Measurements from ENCODE around the gene PVALEF.
A peak's percentile ranks its signal among the peaks of the same experiment; 100 is the strongest.

Gene PVALEF

DNA sequence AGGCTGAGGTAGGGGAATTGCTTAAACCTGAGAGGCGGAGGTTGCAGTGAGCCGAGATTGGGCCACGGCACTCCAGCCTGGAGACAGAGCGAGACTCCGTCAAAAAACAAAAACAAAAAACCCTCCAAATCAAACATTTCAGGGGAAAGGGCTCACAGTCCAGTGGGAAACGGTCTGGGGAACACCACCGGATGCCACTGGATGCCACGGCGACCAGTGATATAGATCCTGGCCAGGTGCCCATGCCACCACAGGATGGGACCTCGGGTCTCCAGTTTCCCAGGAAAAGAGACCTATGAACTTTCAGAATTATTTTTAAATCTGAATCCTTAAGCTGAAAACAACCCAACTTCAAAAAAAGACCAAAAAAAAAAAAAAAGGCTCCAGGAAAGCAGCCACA is 45.2 kb downstream of the PVALEF start:
- H2BK5ac ChIP-seq (ENCODE audit: low read length): no peak overlapping the region
- no peak overlapping the region for H3K27ac ChIP-seq (replicated peaks; ENCODE audit: low read length)
- no CpG with 5 or more reads among the region's 10 CpGs for WGBS, 2 donors (ENCODE audit: extremely low coverage in 2 of 2, insufficient read length in 2 of 2, insufficient replicate concordance in 1 of 2)
- no peak overlapping the region for H3K4ac ChIP-seq (ENCODE audit: low read length)
- no peak overlapping the region for H2AFZ ChIP-seq (ENCODE audit: low read length)
- H3K4me3 ChIP-seq (ENCODE audit: low read length in 2 of 2): no peak overlapping the region
- no peak overlapping the region for H4K8ac ChIP-seq (ENCODE audit: low read depth, low read length)
- peaks cover 10% of the 10 kb centered on the region for H3K79me1 ChIP-seq (ENCODE audit: low read depth, low read length)
- H3K4me2 ChIP-seq (ENCODE audit: insufficient read depth, low read length, poor library complexity, severe bottlenecking): no peak overlapping the region
- no peak overlapping the region for H3K14ac ChIP-seq (ENCODE audit: low read length)
- H3K9ac ChIP-seq (ENCODE audit: low read depth, low read length, poor library complexity): no peak overlapping the region
- no peak overlapping the region for H2BK15ac ChIP-seq (ENCODE audit: low read length)
- peaks cover 11 to 33% of the 10 kb centered on the region in 2 donors for H3K36me3 ChIP-seq (replicated peaks in 1 of 2; ENCODE audit: control insufficient read depth in 2 of 2, insufficient read depth in 2 of 2, low read length in 2 of 2)
- no peak for DNase-seq (ENCODE audit: low spot score)
- H2BK120ac ChIP-seq (ENCODE audit: low read depth, low read length): no peak overlapping the region
- no peak overlapping the region for H2BK12ac ChIP-seq (ENCODE audit: low read length)
- H3K18ac ChIP-seq (ENCODE audit: low read length): no peak overlapping the region
- no peak overlapping the region for H2AK5ac ChIP-seq (ENCODE audit: low read depth, low read length)
- H3K27me3 ChIP-seq (ENCODE audit: control insufficient read depth in 3 of 3, insufficient read depth in 3 of 3, low read depth in 1 of 3, low read length in 3 of 3): no peaks in the 10 kb centered on the region
- no peak overlapping the region for H4K91ac ChIP-seq (ENCODE audit: low read depth, low read length, poor library complexity)
- no peak overlapping the region for H3K23ac ChIP-seq (ENCODE audit: low read depth, low read length, poor library complexity)
- H3K9me3 ChIP-seq (replicated peaks in 1 of 2; ENCODE audit: control insufficient read depth in 2 of 2, insufficient read depth in 1 of 2, low read depth in 1 of 2, low read length in 2 of 2): peaks cover 0 to 5% of the 10 kb centered on the region in 2 donors
- no peaks in the 10 kb centered on the region for H3K4me1 ChIP-seq (ENCODE audit: control insufficient read depth in 2 of 2, insufficient read depth in 1 of 2, low read depth in 1 of 2, low read length in 2 of 2)

DNA sequence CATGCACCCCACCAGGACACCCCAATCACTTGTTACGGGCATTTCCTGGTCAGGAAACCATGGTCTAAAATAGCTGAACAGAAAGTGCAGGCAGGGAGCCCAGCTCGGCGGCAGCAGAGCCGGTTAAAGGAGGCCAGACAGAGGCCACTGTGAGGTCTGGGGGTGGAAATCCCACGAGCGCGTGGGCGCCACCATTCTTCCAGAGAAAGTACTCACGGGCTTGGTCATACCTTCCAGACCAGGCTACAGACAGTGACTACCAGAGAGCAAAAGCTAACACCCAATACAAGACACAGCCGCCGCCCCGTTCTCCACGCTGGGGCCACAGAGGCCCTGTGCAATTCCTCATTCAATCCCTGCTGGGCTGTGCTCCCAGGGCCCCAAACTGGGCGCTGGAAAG is 45.6 kb downstream of the PVALEF start:
- Histone ChIP-seq H3K4ac (ENCODE audit: low read length) (no peak overlapping the region), H3K27me3 (ENCODE audit: control insufficient read depth in 3 of 3, insufficient read depth in 3 of 3, low read depth in 1 of 3, low read length in 3 of 3) (no peaks in the 10 kb centered on the region), H3K27ac (replicated peaks; ENCODE audit: low read length) (no peak overlapping the region), H3K4me3 (ENCODE audit: low read length in 2 of 2) (no peak overlapping the region), H3K4me1 (ENCODE audit: control insufficient read depth in 2 of 2, insufficient read depth in 1 of 2, low read depth in 1 of 2, low read length in 2 of 2) (no peaks in the 10 kb centered on the region), H2AK5ac (ENCODE audit: low read depth, low read length) (peak overlapping the region; percentile 2), H4K91ac (ENCODE audit: low read depth, low read length, poor library complexity) (no peak overlapping the region), H2BK5ac (ENCODE audit: low read length) (no peak overlapping the region), H3K79me1 (ENCODE audit: low read depth, low read length) (peaks cover 10% of the 10 kb centered on the region), H2AFZ (ENCODE audit: low read length) (no peak overlapping the region), H3K4me2 (ENCODE audit: insufficient read depth, low read length, poor library complexity, severe bottlenecking) (no peak overlapping the region), H4K8ac (ENCODE audit: low read depth, low read length) (no peak overlapping the region), H2BK12ac (ENCODE audit: low read length) (no peak overlapping the region), H3K23ac (ENCODE audit: low read depth, low read length, poor library complexity) (peak overlapping the region; percentile 1), H2BK120ac (ENCODE audit: low read depth, low read length) (no peak overlapping the region), H3K18ac (ENCODE audit: low read length) (no peak overlapping the region), H3K9me3 (replicated peaks in 1 of 2; ENCODE audit: control insufficient read depth in 2 of 2, insufficient read depth in 1 of 2, low read depth in 1 of 2, low read length in 2 of 2) (peaks cover 0 to 5% of the 10 kb centered on the region in 2 donors), H3K14ac (ENCODE audit: low read length) (no peak overlapping the region), H3K36me3 (replicated peaks in 1 of 2; ENCODE audit: control insufficient read depth in 2 of 2, insufficient read depth in 2 of 2, low read length in 2 of 2) (peaks cover 11 to 33% of the 10 kb centered on the region in 2 donors), H2BK15ac (ENCODE audit: low read length) (no peak overlapping the region), H3K9ac (ENCODE audit: low read depth, low read length, poor library complexity) (no peak overlapping the region)
- no CpG with 5 or more reads among the region's 14 CpGs for WGBS, 2 donors (ENCODE audit: extremely low coverage in 2 of 2, insufficient read length in 2 of 2, insufficient replicate concordance in 1 of 2)
- DNase-seq (ENCODE audit: low spot score): no peak

DNA sequence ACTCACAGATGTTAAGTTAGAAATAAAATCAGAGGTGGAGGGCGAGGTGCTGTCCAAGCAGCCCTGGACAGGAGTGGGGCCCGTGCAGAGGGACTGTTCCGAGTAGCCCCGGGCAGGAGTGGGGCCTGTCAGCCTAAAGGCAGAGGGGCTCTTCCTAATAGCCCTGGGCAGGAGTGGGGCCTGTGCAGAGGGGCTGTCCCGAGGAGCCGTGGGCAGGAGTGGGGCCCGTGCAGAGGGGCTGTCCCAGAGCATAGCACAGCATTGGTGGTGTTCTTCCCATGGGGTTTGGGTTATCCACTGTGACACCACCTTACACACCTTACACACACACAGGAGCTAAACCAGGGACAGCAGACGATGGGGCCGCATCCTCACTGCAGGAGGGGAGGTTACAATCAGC is 47.1 kb downstream of the PVALEF start:
- no peak overlapping the region for H3K23ac ChIP-seq (ENCODE audit: low read depth, low read length, poor library complexity)
- no peak overlapping the region for H3K9ac ChIP-seq (ENCODE audit: low read depth, low read length, poor library complexity)
- peak overlapping the region; percentile 95 for H2BK5ac ChIP-seq (ENCODE audit: low read length)
- no peaks in the 10 kb centered on the region for H3K27me3 ChIP-seq (ENCODE audit: control insufficient read depth in 3 of 3, insufficient read depth in 3 of 3, low read depth in 1 of 3, low read length in 3 of 3)
- H3K18ac ChIP-seq (ENCODE audit: low read length): peak overlapping the region; percentile 17
- DNase-seq (ENCODE audit: low spot score): no peak
- H4K8ac ChIP-seq (ENCODE audit: low read depth, low read length): no peak overlapping the region
- H2BK12ac ChIP-seq (ENCODE audit: low read length): no peak overlapping the region
- no peak overlapping the region for H3K14ac ChIP-seq (ENCODE audit: low read length)
- H2AFZ ChIP-seq (ENCODE audit: low read length): no peak overlapping the region
- no peak overlapping the region for H2BK15ac ChIP-seq (ENCODE audit: low read length)
- no peak overlapping the region for H2AK5ac ChIP-seq (ENCODE audit: low read depth, low read length)
- no peak overlapping the region for H3K27ac ChIP-seq (replicated peaks; ENCODE audit: low read length)
- H3K79me1 ChIP-seq (ENCODE audit: low read depth, low read length): peaks cover 17% of the 10 kb centered on the region
- H3K4me2 ChIP-seq (ENCODE audit: insufficient read depth, low read length, poor library complexity, severe bottlenecking): no peak overlapping the region
- no peak overlapping the region for H4K91ac ChIP-seq (ENCODE audit: low read depth, low read length, poor library complexity)
- peak overlapping the region in 1 of 2 donors; percentile 15 for H3K4me3 ChIP-seq (ENCODE audit: low read length in 2 of 2)
- H3K9me3 ChIP-seq (replicated peaks in 1 of 2; ENCODE audit: control insufficient read depth in 2 of 2, insufficient read depth in 1 of 2, low read depth in 1 of 2, low read length in 2 of 2): peaks cover 0 to 5% of the 10 kb centered on the region in 2 donors
- WGBS, 2 donors (ENCODE audit: extremely low coverage in 2 of 2, insufficient read length in 2 of 2, insufficient replicate concordance in 1 of 2): no CpG with 5 or more reads among the region's 9 CpGs
- H3K36me3 ChIP-seq (replicated peaks in 1 of 2; ENCODE audit: control insufficient read depth in 2 of 2, insufficient read depth in 2 of 2, low read length in 2 of 2): peaks cover 11 to 38% of the 10 kb centered on the region in 2 donors
- H3K4me1 ChIP-seq (ENCODE audit: control insufficient read depth in 2 of 2, insufficient read depth in 1 of 2, low read depth in 1 of 2, low read length in 2 of 2): no peaks in the 10 kb centered on the region
- no peak overlapping the region for H3K4ac ChIP-seq (ENCODE audit: low read length)
- no peak overlapping the region for H2BK120ac ChIP-seq (ENCODE audit: low read depth, low read length)

DNA sequence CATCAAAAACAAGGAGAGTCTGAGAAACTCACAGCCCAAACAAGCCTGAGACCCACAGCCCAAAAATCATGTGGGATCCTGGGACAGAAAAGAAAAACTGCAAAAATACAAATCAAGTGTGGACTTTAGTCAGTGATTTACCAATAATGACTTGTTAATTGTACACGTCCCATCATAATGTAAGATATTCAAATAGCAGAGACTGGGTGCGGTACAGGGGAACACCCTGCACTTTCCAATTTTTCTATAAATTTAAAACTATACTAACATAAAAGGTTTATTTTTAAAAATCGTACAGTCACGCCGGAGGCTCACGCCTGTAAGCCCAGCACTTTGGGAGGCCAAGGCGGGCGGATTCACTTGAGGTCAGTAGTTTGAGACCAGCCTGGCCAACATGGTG is 48.7 kb downstream of the PVALEF start:
- H2BK120ac ChIP-seq (ENCODE audit: low read depth, low read length): no peak overlapping the region
- no peak overlapping the region for H3K18ac ChIP-seq (ENCODE audit: low read length)
- no peaks in the 10 kb centered on the region for H3K27me3 ChIP-seq (ENCODE audit: control insufficient read depth in 3 of 3, insufficient read depth in 3 of 3, low read depth in 1 of 3, low read length in 3 of 3)
- H3K14ac ChIP-seq (ENCODE audit: low read length): no peak overlapping the region
- H2BK12ac ChIP-seq (ENCODE audit: low read length): no peak overlapping the region
- no peak overlapping the region for H2AFZ ChIP-seq (ENCODE audit: low read length)
- H2BK5ac ChIP-seq (ENCODE audit: low read length): no peak overlapping the region
- H3K4me2 ChIP-seq (ENCODE audit: insufficient read depth, low read length, poor library complexity, severe bottlenecking): no peak overlapping the region
- H3K4ac ChIP-seq (ENCODE audit: low read length): no peak overlapping the region
- no peak overlapping the region for H3K4me3 ChIP-seq (ENCODE audit: low read length in 2 of 2)
- peaks cover 8 to 31% of the 10 kb centered on the region in 2 donors for H3K36me3 ChIP-seq (replicated peaks in 1 of 2; ENCODE audit: control insufficient read depth in 2 of 2, insufficient read depth in 2 of 2, low read length in 2 of 2)
- H3K27ac ChIP-seq (replicated peaks; ENCODE audit: low read length): no peak overlapping the region
- H4K91ac ChIP-seq (ENCODE audit: low read depth, low read length, poor library complexity): no peak overlapping the region
- H2BK15ac ChIP-seq (ENCODE audit: low read length): no peak overlapping the region
- WGBS, 2 donors (ENCODE audit: extremely low coverage in 2 of 2, insufficient read length in 2 of 2, insufficient replicate concordance in 1 of 2): no CpG with 5 or more reads among the region's 8 CpGs
- H4K8ac ChIP-seq (ENCODE audit: low read depth, low read length): no peak overlapping the region
- no peak for DNase-seq (ENCODE audit: low spot score)
- no peak overlapping the region for H2AK5ac ChIP-seq (ENCODE audit: low read depth, low read length)
- peaks cover 0 to 1% of the 10 kb centered on the region in 2 donors for H3K9me3 ChIP-seq (replicated peaks in 1 of 2; ENCODE audit: control insufficient read depth in 2 of 2, insufficient read depth in 1 of 2, low read depth in 1 of 2, low read length in 2 of 2)
- H3K79me1 ChIP-seq (ENCODE audit: low read depth, low read length): peaks cover 12% of the 10 kb centered on the region
- no peak overlapping the region for H3K9ac ChIP-seq (ENCODE audit: low read depth, low read length, poor library complexity)
- no peaks in the 10 kb centered on the region for H3K4me1 ChIP-seq (ENCODE audit: control insufficient read depth in 2 of 2, insufficient read depth in 1 of 2, low read depth in 1 of 2, low read length in 2 of 2)
- no peak overlapping the region for H3K23ac ChIP-seq (ENCODE audit: low read depth, low read length, poor library complexity)
